ENCODE data around the gene CYFIP2. TPM values are rescaled to one million over a fixed set of nuclear protein-coding genes. Genes with fewer than 3 reads are reported as not detected.

The CYFIP2 gene
- total RNA-seq, 2 experiments from 2014 or later: 271 to 287 TPM

DNA sequence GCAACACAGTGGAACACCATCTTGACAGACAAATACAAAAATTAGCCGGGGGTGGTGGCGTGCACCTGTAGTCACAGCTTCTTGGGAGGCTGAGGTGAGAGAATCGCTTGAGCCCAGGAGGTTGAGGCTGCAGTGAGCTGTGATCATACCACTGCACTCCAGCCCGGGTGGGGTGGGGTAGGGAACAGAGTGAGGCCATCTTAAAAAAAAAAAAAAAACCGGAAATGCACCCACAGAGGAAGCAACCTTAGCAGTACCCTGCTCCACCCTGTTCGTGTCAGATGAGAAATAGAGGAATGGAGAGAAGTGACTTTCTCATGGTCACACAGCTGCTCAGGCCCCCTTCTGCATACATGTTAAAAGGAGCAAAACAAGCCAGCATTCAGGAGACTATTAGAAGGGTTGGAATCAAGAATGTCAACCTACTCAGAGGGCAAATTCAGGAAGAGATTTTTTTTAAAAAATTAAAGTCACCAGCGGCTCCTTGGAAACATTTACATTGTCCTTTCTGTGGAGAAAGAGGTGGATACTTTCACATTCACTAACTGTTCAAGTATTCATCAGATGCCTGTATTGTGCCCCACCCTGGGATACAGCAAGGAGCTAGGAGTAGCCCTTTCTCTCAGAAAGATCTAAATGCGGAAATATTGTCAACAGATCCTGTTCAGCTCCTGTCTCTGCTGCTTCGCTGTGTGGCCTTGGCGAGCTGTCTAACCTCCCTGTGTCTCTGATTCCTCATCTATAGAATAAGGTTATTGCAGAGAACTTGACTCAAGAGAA lies 41.0 kb downstream of the CYFIP2 start:
- Mint-ChIP-seq H3K9me3 (no peaks in the 10 kb centered on the region), H3K27ac (peak overlapping the region; percentile 80), H3K36me3 (ENCODE audit: low read depth) (peaks cover 93% of the 10 kb centered on the region), H3K4me3 (peak overlapping the region; percentile 87), H3K4me1 (ENCODE audit: low read depth) (peaks cover 81% of the 10 kb centered on the region), H3K27me3 (no peaks in the 10 kb centered on the region)
- intact Hi-C loops (cut with DNase I, micrococcal nuclease): loop anchor here in 1 of 2 experiments (5.0 kb wide), 1 partner anchor 40 kb away; the partner anchor contains the start of gene CYFIP2
- ChIA-PET POLR2A (interaction anchor here (0.5 to 3.0 kb wide), 18 partner anchors 10 to 508 kb away, joined by 3 to 34 read pairs (median 4); partner anchors contain the start of genes HAVCR2, ITK and MED7), CTCF (interaction anchor here (1.1 to 1.7 kb wide), 6 partner anchors 21 to 437 kb away, joined by 3 to 7 read pairs (median 4); partner anchors contain the start of gene LSM11)
- H3K9me3 ChIP-seq (ENCODE audit: control insufficient read depth in 1 of 2, insufficient read depth in 1 of 2, low read length in 2 of 2): no peaks in the 10 kb centered on the region
- peak in 11 of 14 experiments; percentile 21 to 75 (median 43) for DNase-seq
- H3K36me3 ChIP-seq (ENCODE audit: insufficient read depth, low read length): peaks cover 71% of the 10 kb centered on the region
- H3K4me3 ChIP-seq (ENCODE audit: low read length): peak overlapping the region; percentile 12
- TF ChIP-seq, protein P1, sequence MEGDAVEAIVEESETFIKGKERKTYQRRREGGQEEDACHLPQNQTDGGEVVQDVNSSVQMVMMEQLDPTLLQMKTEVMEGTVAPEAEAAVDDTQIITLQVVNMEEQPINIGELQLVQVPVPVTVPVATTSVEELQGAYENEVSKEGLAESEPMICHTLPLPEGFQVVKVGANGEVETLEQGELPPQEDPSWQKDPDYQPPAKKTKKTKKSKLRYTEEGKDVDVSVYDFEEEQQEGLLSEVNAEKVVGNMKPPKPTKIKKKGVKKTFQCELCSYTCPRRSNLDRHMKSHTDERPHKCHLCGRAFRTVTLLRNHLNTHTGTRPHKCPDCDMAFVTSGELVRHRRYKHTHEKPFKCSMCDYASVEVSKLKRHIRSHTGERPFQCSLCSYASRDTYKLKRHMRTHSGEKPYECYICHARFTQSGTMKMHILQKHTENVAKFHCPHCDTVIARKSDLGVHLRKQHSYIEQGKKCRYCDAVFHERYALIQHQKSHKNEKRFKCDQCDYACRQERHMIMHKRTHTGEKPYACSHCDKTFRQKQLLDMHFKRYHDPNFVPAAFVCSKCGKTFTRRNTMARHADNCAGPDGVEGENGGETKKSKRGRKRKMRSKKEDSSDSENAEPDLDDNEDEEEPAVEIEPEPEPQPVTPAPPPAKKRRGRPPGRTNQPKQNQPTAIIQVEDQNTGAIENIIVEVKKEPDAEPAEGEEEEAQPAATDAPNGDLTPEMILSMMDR (IDR thresholded peaks at IDR 0.05): no peak
- peaks cover 82% of the 10 kb centered on the region for H3K4me1 ChIP-seq (ENCODE audit: insufficient read depth, low read length)
- peak overlapping the region; percentile 41 to 73 for H3K27ac ChIP-seq (ENCODE audit: low read depth in 1 of 2, low read length in 2 of 2)
- H3K27me3 ChIP-seq (ENCODE audit: control insufficient read depth in 1 of 2, insufficient read depth in 2 of 2, low read length in 2 of 2): no peaks in the 10 kb centered on the region
- ATAC-seq (ENCODE audit: poor library complexity): peak; percentile 68

DNA sequence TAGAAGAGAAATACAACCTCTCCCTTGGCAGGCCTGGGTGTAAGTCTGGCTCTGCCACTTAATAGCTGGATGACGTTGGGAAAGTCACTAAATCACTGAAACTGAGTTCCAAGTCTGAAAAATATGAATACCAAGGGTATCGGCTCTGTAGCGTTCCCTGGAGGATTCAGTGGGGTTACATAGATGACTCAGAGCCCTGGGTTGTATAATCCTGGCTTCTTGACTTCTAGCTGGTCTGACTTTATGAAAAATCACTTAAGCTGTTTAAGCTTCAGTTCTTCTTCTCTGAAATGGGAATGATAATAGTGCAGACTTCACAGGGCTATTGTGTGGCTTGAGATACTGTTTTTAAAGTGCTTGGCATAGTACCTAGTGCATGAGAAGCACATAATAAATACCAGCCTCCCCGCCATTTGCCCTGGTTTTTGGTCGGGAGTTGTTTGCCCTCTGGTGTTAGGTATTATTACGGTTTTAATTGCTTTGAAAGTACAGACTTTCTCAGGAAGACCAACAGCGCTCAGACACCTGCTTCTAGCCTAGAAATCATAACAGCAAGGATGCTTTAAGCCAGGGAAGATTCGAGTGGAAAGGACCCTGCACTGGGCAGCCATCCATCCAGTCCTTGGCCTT lies 43.0 kb downstream of the CYFIP2 start:
- ATAC-seq (ENCODE audit: poor library complexity): peak; percentile 33
- intact Hi-C loops (cut with DNase I, micrococcal nuclease): loop anchor here in 1 of 2 experiments (1.0 to 5.0 kb wide), 2 partner anchors 42 to 55 kb away; partner anchors contain the start of gene CYFIP2
- Histone ChIP-seq H3K4me1 (ENCODE audit: insufficient read depth, low read length) (peaks cover 76% of the 10 kb centered on the region), H3K36me3 (ENCODE audit: insufficient read depth, low read length) (peaks cover 73% of the 10 kb centered on the region), H3K27ac (ENCODE audit: low read depth in 1 of 2, low read length in 2 of 2) (peak overlapping the region; percentile 33 to 73), H3K27me3 (ENCODE audit: control insufficient read depth in 1 of 2, insufficient read depth in 2 of 2, low read length in 2 of 2) (no peaks in the 10 kb centered on the region), H3K9me3 (ENCODE audit: control insufficient read depth in 1 of 2, insufficient read depth in 1 of 2, low read length in 2 of 2) (no peaks in the 10 kb centered on the region), H3K4me3 (ENCODE audit: low read length) (no peak overlapping the region)
- Mint-ChIP-seq H3K36me3 (ENCODE audit: low read depth) (peaks cover 90% of the 10 kb centered on the region), H3K9me3 (no peaks in the 10 kb centered on the region), H3K27ac (peak overlapping the region; percentile 80), H3K27me3 (no peaks in the 10 kb centered on the region), H3K4me1 (ENCODE audit: low read depth) (peaks cover 84% of the 10 kb centered on the region), H3K4me3 (peak overlapping the region; percentile 62)
- ChIA-PET CTCF (interaction anchor here (1.0 kb wide), 1 partner anchor 56 kb away, joined by 3 read pairs; no protein-coding TSS in a partner anchor), POLR2A (interaction anchor here (0.6 to 3.0 kb wide), 6 partner anchors 19 to 160 kb away, joined by 3 to 10 read pairs (median 3); no protein-coding TSS in a partner anchor)
- peak in 8 of 14 experiments; percentile 12 to 60 (median 36) for DNase-seq
- TF ChIP-seq, protein P1 (IDR thresholded peaks at IDR 0.05): peak; percentile 27

DNA sequence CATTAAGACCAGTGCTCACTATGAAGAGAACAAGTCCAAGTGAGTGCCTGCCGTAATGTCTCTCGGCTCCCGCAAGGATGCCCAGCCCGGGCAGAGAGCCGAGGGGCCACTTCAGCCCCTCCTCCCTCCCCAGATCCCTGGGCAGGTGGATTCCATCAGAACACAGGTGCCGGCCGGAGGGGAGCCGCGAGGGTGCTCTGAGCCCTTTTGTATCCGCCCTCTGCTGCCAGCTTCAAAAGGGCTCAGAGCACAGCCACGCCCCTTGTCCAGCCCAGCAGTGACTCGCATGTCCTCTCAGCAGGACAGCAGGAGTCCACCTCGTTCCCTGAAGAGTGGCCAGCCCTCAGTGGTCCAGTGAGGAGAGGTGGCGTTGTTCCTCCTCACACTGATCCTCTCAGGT lies 43.9 kb downstream of the CYFIP2 start:
- TF ChIP-seq, protein P1 (IDR thresholded peaks at IDR 0.05): no peak
- Histone ChIP-seq H3K36me3 (ENCODE audit: insufficient read depth, low read length) (peaks cover 75% of the 10 kb centered on the region), H3K27ac (ENCODE audit: low read depth in 1 of 2, low read length in 2 of 2) (peak overlapping the region in 1 of 2 donors; percentile 33), H3K4me3 (ENCODE audit: low read length) (no peak overlapping the region), H3K9me3 (ENCODE audit: control insufficient read depth in 1 of 2, insufficient read depth in 1 of 2, low read length in 2 of 2) (no peaks in the 10 kb centered on the region), H3K27me3 (ENCODE audit: control insufficient read depth in 1 of 2, insufficient read depth in 2 of 2, low read length in 2 of 2) (no peaks in the 10 kb centered on the region), H3K4me1 (ENCODE audit: insufficient read depth, low read length) (peaks cover 70% of the 10 kb centered on the region)
- no peak overlapping the region for H3K4me3 Mint-ChIP-seq
- ChIA-PET CTCF (no interaction called here), POLR2A (interaction anchor here (2.2 kb wide), 1 partner anchor 38 kb away, joined by 7 read pairs; no protein-coding TSS in a partner anchor)
- H3K27ac Mint-ChIP-seq: peak overlapping the region; percentile 72
- ATAC-seq (ENCODE audit: poor library complexity) (no peak), DNase-seq (no peak)
- no peaks in the 10 kb centered on the region for H3K27me3 Mint-ChIP-seq
- intact Hi-C loops (cut with DNase I, micrococcal nuclease): loop anchor here in 1 of 2 experiments (1.0 to 5.0 kb wide), 2 partner anchors 42 to 55 kb away; partner anchors contain the start of gene CYFIP2
- H3K9me3 Mint-ChIP-seq: no peaks in the 10 kb centered on the region
- H3K36me3 Mint-ChIP-seq (ENCODE audit: low read depth): peaks cover 90% of the 10 kb centered on the region
- peaks cover 75% of the 10 kb centered on the region for H3K4me1 Mint-ChIP-seq (ENCODE audit: low read depth)

Data from CD4-positive, alpha-beta T cell (primary cell).